Effector memory CD4-positive, alpha-beta T cell (primary cell): ENCODE measurements around the gene ANGEL2.

Source experiments
- DNase-seq, 3 donors: peaks; one replicate each; pipeline ENCODE4 v3.0.0-alpha.2; 2020
- H3K27ac ChIP-seq: 2 replicates; pipeline ENCODE4 v1.7.0; 2013; ENCODE audit warnings: mild to moderate bottlenecking, low read length, moderate library complexity; ENCODE audit not compliant: insufficient read depth, poor library complexity, severe bottlenecking
- H3K27me3 ChIP-seq: replicated peaks from 2 replicates; pipeline ENCODE4 v1.7.0; 2013; ENCODE audit warnings: mild to moderate bottlenecking, low read length; ENCODE audit not compliant: insufficient read depth, control insufficient read depth, poor library complexity, severe bottlenecking
- H3K36me3 ChIP-seq: 2 replicates; pipeline ENCODE4 v1.7.0; 2013; ENCODE audit warnings: mild to moderate bottlenecking, low read length, moderate library complexity; ENCODE audit not compliant: control insufficient read depth, insufficient read depth
- H3K4me1 ChIP-seq: 2 replicates; pipeline ENCODE4 v1.7.0; 2013; ENCODE audit warnings: low read length, mild to moderate bottlenecking; ENCODE audit not compliant: control insufficient read depth, insufficient read depth, poor library complexity, severe bottlenecking
- H3K4me3 ChIP-seq: 2 replicates; pipeline ENCODE4 v1.7.0; 2013; ENCODE audit warnings: low read length, low read depth, mild to moderate bottlenecking; ENCODE audit not compliant: insufficient read depth, poor library complexity, severe bottlenecking
- H3K9me3 ChIP-seq: 2 replicates; pipeline ENCODE4 v1.7.0; 2013; ENCODE audit warnings: mild to moderate bottlenecking, low read length, moderate library complexity; ENCODE audit not compliant: control insufficient read depth

Gene ANGEL2

DNA sequence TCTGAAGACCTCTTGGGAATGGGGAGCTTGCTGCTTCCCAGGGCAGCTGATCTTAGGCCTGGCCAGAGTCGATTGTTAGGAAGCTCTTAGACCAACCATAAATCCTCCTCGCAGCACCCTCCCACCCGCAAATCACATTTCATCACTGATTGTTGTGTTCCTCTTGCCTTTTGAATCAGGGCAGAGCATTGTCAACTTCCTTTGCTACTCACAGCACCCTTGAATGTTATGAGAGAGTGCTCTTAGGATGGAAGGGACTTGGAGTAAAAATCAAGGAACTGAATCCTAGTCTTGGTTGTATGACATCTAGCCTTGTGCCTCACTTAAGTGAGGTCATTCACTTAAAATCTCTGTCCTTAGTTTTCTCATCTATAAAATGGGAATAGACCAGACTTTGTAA is 62.3 kb downstream of the ANGEL2 start:
- Histone ChIP-seq H3K36me3 (no peaks in the 10 kb centered on the region), H3K27ac (no peak overlapping the region), H3K9me3 (no peaks in the 10 kb centered on the region), H3K27me3 (peaks cover 6% of the 10 kb centered on the region), H3K4me3 (no peak overlapping the region), H3K4me1 (peaks cover 9% of the 10 kb centered on the region)
- no peak for DNase-seq

GRCh38 chr1:212952641-212952976 is 63.1 kb downstream of the ANGEL2 start:
- Histone ChIP-seq H3K27me3 (peaks cover 6% of the 10 kb centered on the region), H3K9me3 (no peaks in the 10 kb centered on the region), H3K4me3 (no peak overlapping the region), H3K36me3 (no peaks in the 10 kb centered on the region), H3K4me1 (peaks cover 9% of the 10 kb centered on the region), H3K27ac (no peak overlapping the region)
- no peak for DNase-seq

DNA sequence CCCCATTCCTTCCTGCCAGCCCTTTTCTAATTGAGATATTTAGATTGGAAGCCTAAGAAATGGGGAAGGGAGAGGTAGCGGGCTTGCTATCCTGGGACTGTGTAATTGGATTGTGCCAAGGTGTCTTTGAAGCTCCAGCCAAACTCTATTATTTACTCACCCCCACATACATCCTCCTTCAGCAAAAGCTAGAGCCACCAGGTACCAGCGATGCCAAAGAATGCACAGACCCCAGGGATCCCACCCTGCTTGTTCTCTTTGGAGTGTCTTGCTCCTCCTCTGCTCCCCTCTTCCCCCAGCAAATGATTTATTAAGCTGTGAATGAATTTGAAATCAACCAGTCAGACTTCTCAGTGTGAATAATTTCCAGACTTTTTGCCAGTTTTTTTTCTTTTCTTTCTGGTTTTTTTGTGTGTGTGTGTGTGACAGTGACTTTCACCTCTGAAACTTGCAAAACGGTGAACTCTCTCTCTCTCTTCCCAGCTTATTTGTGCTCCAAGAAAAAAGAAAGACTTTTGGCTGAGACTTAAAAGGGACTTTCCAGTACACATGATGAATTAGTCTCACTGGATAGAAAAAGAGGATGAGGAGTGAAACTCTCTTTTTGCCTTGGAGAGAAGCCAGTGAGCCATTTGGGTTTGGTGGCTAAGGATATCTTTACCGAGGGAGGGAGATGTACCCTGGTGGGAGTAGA is 63.6 kb downstream of the ANGEL2 start:
- no peak overlapping the region for H3K4me3 ChIP-seq
- no peaks in the 10 kb centered on the region for H3K36me3 ChIP-seq
- H3K27me3 ChIP-seq: peaks cover 6% of the 10 kb centered on the region
- peaks cover 9% of the 10 kb centered on the region for H3K4me1 ChIP-seq
- no peak for DNase-seq
- no peak overlapping the region for H3K27ac ChIP-seq
- no peaks in the 10 kb centered on the region for H3K9me3 ChIP-seq

DNA sequence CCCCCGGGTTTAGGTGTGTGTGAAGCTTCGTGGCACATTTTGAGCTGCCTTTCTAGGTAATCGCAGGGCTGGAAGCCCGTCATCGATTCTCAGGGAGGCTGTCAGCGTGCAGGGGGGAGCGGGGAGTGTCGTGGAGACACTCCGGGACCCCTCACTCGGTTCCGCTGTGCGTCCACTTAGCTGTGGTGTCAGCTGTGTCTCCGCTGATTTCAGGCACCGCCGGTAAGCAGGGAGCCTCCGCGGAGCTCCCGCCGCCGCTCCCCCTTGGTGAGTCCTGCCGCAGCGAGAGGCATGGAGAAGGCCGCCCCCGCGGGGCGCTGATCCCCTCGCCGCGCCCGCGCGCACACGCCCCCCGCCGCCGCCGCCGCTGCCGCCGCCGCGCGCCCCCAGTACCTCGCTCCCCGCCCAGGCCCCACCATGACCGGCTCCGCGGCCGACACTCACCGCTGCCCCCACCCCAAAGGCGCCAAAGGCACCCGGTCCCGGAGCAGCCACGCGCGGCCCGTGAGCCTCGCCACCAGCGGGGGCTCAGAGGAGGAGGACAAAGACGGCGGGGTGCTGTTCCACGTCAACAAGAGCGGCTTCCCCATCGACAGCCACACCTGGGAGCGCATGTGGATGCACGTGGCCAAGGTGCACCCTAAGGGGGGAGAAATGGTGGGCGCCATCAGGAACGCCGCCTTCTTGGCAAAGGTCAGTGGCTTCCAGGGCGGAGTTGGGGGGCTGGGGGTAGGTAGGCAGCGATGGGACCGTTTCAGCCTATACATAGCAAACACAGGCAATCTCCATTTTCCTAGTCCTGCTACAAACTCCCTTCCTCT is 64.3 kb downstream of the ANGEL2 start:
- Histone ChIP-seq H3K36me3 (no peaks in the 10 kb centered on the region), H3K9me3 (no peaks in the 10 kb centered on the region), H3K27me3 (peaks cover 6% of the 10 kb centered on the region), H3K27ac (no peak overlapping the region), H3K4me3 (peak overlapping the region; percentile 22), H3K4me1 (peaks cover 9% of the 10 kb centered on the region)
- no peak for DNase-seq

- Histone ChIP-seq H3K36me3 (no peaks in the 10 kb centered on the region), H3K4me3 (peak within 1 kb of the TSS; percentile 49), H3K27me3 (peaks cover 6% of the 10 kb centered on the region), H3K27ac (no peak within 1 kb of the TSS), H3K4me1 (peaks cover 9% of the 10 kb centered on the region), H3K9me3 (no peaks in the 10 kb centered on the region)
- peak; percentile 1 to 24 (median 11) for DNase-seq
Measured at GRCh38 chr1:212950243-212951125, 65.2 kb downstream of the ANGEL2 start, which contains the start of gene VASH2. TSS of gene VASH2 (plus strand) at chr1:212950541. CDS start at chr1:212951543, 1,002 bp downstream.

GRCh38 chr1:212949771-212950170 is 65.9 kb downstream of the ANGEL2 start:
- Histone ChIP-seq H3K9me3 (no peaks in the 10 kb centered on the region), H3K36me3 (no peaks in the 10 kb centered on the region), H3K27ac (no peak overlapping the region), H3K4me1 (peaks cover 9% of the 10 kb centered on the region), H3K27me3 (peaks cover 6% of the 10 kb centered on the region), H3K4me3 (peak overlapping the region; percentile 49)
- no peak for DNase-seq

- Histone ChIP-seq H3K4me3 (no peak overlapping the region), H3K27ac (no peak overlapping the region), H3K4me1 (peaks cover 9% of the 10 kb centered on the region), H3K36me3 (no peaks in the 10 kb centered on the region), H3K9me3 (no peaks in the 10 kb centered on the region), H3K27me3 (peaks cover 5% of the 10 kb centered on the region)
- DNase-seq: no peak
Measured at GRCh38 chr1:212946872-212947271, 68.8 kb downstream of the ANGEL2 start.

- no peak overlapping the region for H3K4me3 ChIP-seq
- DNase-seq: no peak
- H3K9me3 ChIP-seq: no peaks in the 10 kb centered on the region
- H3K4me1 ChIP-seq: peaks cover 1% of the 10 kb centered on the region
- H3K27me3 ChIP-seq: no peaks in the 10 kb centered on the region
- no peak overlapping the region for H3K27ac ChIP-seq
- H3K36me3 ChIP-seq: no peaks in the 10 kb centered on the region
Measured at GRCh38 chr1:212945463-212946160, 70.1 kb downstream of the ANGEL2 start.

GRCh38 chr1:212945056-212945455 is 70.6 kb downstream of the ANGEL2 start:
- no peaks in the 10 kb centered on the region for H3K4me1 ChIP-seq
- no peak overlapping the region for H3K4me3 ChIP-seq
- no peak for DNase-seq
- H3K36me3 ChIP-seq: no peaks in the 10 kb centered on the region
- no peaks in the 10 kb centered on the region for H3K27me3 ChIP-seq
- no peaks in the 10 kb centered on the region for H3K9me3 ChIP-seq
- no peak overlapping the region for H3K27ac ChIP-seq
